OCI-LY7 (cell line): ENCODE results near the gene HJV. TPM values are rescaled to one million over a fixed set of nuclear protein-coding genes. Genes with fewer than 3 reads are reported as not detected.

Experiments
- BruUV-seq: library from RNA; stranded (reverse); fragments of 400-500 nt; replicated peaks from 2 replicates; lab custom pipeline; 2021; lab: Mats Ljungman, UMichigan
- CTCF ChIA-PET: fragments of 300-600 bp; sonication (Branson Sonifier 250); formaldehyde crosslinking; loops from one replicate; lab custom pipeline; 2022; ENCODE audit warnings: antibody characterized with exemption; ENCODE audit not compliant: unreplicated experiment; lab: Charles Lee
- POLR2A ChIA-PET: fragments of 300-600 bp; sonication (Branson Sonifier 250); formaldehyde crosslinking; loops from one replicate; lab custom pipeline; 2022; ENCODE audit warnings: antibody characterized with exemption; lab: Charles Lee
- DNase-seq: peaks from one replicate; pipeline ENCODE4 v3.0.0-alpha.2; 2015; ENCODE audit warnings: low spot score
- H2AFZ ChIP-seq: fragments of 200-600 bp; sonication (generic), shearing (Covaris generic); 2 replicates; pipeline ENCODE4 v1.6.1; 2014; ENCODE audit warnings: mild to moderate bottlenecking, antibody characterized with exemption, low read length, moderate library complexity
- H3K27ac ChIP-seq: fragments of 200-600 bp; sonication (generic); 2 replicates; pipeline ENCODE4 v1.5.1; 2014; ENCODE audit warnings: mixed run types, low read depth, mild to moderate bottlenecking, moderate library complexity, low read length, inconsistent platforms; ENCODE audit not compliant: poor library complexity, severe bottlenecking
- H3K36me3 ChIP-seq: fragments of 200-600 bp; sonication (generic); 2 replicates; pipeline ENCODE4 v1.6.1; 2014; ENCODE audit warnings: mild to moderate bottlenecking, antibody characterized with exemption, low read length, moderate library complexity, mixed read lengths; ENCODE audit not compliant: insufficient read depth
- H3K4me1 ChIP-seq: fragments of 200-600 bp; sonication (generic); 2 replicates; pipeline ENCODE4 v1.5.1; 2014; ENCODE audit warnings: mild to moderate bottlenecking, low read length; ENCODE audit not compliant: insufficient read depth, poor library complexity, severe bottlenecking
- H3K4me2 ChIP-seq: fragments of 200-600 bp; sonication (generic); 2 replicates; pipeline ENCODE4 v1.6.1; 2014; ENCODE audit warnings: mild to moderate bottlenecking, low read length
- H3K4me3 ChIP-seq: fragments of 200-600 bp; sonication (generic); 2 replicates; pipeline ENCODE4 v1.5.1; 2014; ENCODE audit warnings: mild to moderate bottlenecking, low read depth, low read length; ENCODE audit not compliant: poor library complexity, severe bottlenecking
- H3K79me2 ChIP-seq: fragments of 200-600 bp; sonication (generic); 2 replicates; pipeline ENCODE4 v1.6.1; 2016; ENCODE audit warnings: low read depth, mild to moderate bottlenecking, low read length, moderate library complexity, mixed read lengths; ENCODE audit not compliant: insufficient read depth
- H3K9me2 ChIP-seq: fragments of 200-600 bp; sonication (generic); 2 replicates; pipeline ENCODE4 v1.6.1; 2016; ENCODE audit warnings: mild to moderate bottlenecking, low read length, mixed read lengths; ENCODE audit not compliant: insufficient read depth
- H3K9me3 ChIP-seq: fragments of 200-600 bp; sonication (generic); 2 replicates; pipeline ENCODE4 v1.6.1; 2014; ENCODE audit warnings: mild to moderate bottlenecking, mixed run types, low read length, mixed read lengths
- H4K20me1 ChIP-seq: fragments of 200-600 bp; sonication (generic); 2 replicates; pipeline ENCODE4 v1.6.1; 2014; ENCODE audit warnings: mild to moderate bottlenecking, antibody characterized with exemption, low read length, moderate library complexity, mixed read lengths; ENCODE audit not compliant: insufficient read depth
- EZH2phosphoT487 ChIP-seq: fragments of 200-600 bp; sonication (generic); IDR thresholded peaks from 2 replicates; pipeline ENCODE4 v1.6.1; 2018; ENCODE audit warnings: low read depth, borderline replicate concordance, mild to moderate bottlenecking, mixed run types, antibody characterized with exemption, low read length, moderate library complexity, mixed read lengths
- intact Hi-C: fragments of 100-400 bp; cut with micrococcal nuclease; formaldehyde crosslinking; loops from one replicate; pipeline ENCODE4 v1.10.0; 2022; ENCODE audit not compliant: unreplicated experiment
- total RNA-seq, 2 experiments: library from RNA; depleted of rRNA in 1 of 2; stranded (reverse); fragments of >200 nt in 1 of 2; shearing (Covaris generic) in 1 of 2; gene quantifications; 2 replicates each; pipeline ENCODE4 v1.2.3, GENCODE V29; 2014 to 2022
- TF ChIP-seq, protein P1 (sequence below): fragments of 200-600 bp; sonication (generic); conservative IDR thresholded peaks from 2 replicates; pipeline ENCODE4 v1.5.1; 2014; ENCODE audit warnings: mild to moderate bottlenecking, antibody characterized with exemption, low read length, moderate library complexity, mixed read lengths

Gene HJV
- total RNA-seq, 2 experiments from 2014 or later: not detected

DNA sequence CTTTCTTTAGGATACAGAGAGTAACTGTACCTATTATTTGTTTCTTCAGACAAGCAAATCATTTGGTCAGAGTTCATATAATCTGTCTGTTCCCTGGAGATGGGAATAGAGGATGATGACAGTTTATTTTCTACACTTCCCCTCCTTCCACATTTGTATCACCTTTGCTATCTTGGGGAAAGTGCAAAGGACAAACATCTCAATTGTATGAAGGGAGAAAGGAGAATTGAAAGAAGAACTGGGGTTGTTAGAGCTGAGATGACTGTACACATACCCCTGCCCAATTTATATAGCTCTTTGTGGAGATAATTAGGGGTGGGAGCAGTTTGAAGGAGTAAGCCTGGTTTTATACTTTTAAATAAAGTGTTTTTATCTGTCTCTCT, 43.1 kb downstream of the HJV start:
- H3K4me2 ChIP-seq: peak overlapping the region; percentile 62
- H2AFZ ChIP-seq: peak overlapping the region; percentile 75; the same call in 1 of the 2 replicates
- no peaks in the 10 kb centered on the region for H3K36me3 ChIP-seq
- no peaks in the 10 kb centered on the region for H3K9me2 ChIP-seq
- H3K4me3 ChIP-seq: no peak overlapping the region
- no peak for DNase-seq
- intact Hi-C loops: loop anchor here (2.0 to 5.0 kb wide), 2 partner anchors 58 to 131 kb away; partner anchors contain the start of gene NUDT17
- POLR2A ChIA-PET: interaction anchor here (1.2 to 4.6 kb wide), 13 partner anchors 11 to 120 kb away, joined by 3 to 67 read pairs (median 10); partner anchors contain the start of genes ANKRD34A, PIAS3, POLR3GL and RBM8A
- CTCF ChIA-PET: interaction anchor here (1.4 to 4.1 kb wide), 6 partner anchors 9 to 34 kb away, joined by 4 to 20 read pairs (median 7); partner anchors contain the start of gene TXNIP
- H3K9me3 ChIP-seq: no peaks in the 10 kb centered on the region
- no peaks in the 10 kb centered on the region for H4K20me1 ChIP-seq
- peak overlapping the region; percentile 94 for H3K27ac ChIP-seq
- peaks cover 62% of the 10 kb centered on the region for H3K4me1 ChIP-seq
- H3K79me2 ChIP-seq: no peaks in the 10 kb centered on the region
- TSS peak; percentile 99 for BruUV-seq
- no peak for TF ChIP-seq EZH2phosphoT487
- TF ChIP-seq, protein P1, sequence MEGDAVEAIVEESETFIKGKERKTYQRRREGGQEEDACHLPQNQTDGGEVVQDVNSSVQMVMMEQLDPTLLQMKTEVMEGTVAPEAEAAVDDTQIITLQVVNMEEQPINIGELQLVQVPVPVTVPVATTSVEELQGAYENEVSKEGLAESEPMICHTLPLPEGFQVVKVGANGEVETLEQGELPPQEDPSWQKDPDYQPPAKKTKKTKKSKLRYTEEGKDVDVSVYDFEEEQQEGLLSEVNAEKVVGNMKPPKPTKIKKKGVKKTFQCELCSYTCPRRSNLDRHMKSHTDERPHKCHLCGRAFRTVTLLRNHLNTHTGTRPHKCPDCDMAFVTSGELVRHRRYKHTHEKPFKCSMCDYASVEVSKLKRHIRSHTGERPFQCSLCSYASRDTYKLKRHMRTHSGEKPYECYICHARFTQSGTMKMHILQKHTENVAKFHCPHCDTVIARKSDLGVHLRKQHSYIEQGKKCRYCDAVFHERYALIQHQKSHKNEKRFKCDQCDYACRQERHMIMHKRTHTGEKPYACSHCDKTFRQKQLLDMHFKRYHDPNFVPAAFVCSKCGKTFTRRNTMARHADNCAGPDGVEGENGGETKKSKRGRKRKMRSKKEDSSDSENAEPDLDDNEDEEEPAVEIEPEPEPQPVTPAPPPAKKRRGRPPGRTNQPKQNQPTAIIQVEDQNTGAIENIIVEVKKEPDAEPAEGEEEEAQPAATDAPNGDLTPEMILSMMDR: no peak

DNA sequence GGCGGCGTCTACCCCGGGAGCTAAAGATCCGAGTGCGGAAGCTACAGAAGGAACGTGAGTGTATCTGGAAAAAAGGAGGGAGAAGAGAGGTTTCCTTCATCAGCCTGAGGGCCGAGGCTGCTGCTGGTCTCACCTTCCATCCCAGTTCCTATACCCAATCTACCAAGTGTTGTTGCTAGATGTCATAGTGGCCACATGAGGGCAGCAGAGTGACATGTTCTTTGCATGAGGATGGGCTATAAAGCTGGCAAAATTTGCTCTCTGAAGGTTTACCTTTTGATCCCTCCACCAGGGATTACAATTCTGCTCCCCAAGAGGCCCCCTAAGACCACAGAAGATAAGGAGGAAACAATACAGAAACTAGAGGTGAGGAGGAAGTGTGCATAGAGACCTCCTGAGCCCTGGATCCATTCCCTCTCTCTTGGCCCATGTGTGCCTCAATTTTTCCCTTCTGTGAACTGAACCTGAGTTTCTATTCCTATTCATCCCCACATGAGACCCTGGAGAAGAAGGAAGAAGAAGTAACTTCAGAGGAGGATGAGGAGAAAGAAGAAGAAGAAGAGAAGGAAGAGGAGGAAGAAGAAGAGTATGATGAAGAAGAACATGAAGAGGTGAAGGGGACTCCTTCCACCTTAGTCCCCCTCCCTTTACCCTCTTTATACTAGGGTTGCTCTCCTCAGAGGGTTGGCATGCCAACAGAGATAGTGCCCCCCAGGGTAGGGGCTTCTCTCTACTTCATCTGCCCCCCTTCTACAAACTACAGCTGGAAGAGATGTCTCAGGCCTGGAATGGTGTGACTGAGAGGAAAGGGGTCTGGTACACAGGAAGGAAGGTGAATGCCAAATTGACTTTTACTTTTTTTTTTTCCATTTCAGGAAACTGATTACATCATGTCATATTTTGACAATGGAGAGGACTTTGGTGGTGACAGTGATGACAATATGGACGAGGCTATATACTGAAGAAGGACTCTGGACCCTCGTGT, 43.8 kb downstream of the HJV start:
- no peaks in the 10 kb centered on the region for H3K79me2 ChIP-seq
- peak overlapping the region; percentile 75; the same call in 1 of the 2 replicates for H2AFZ ChIP-seq
- H3K36me3 ChIP-seq: no peaks in the 10 kb centered on the region
- peak overlapping the region; percentile 62 for H3K4me2 ChIP-seq
- H4K20me1 ChIP-seq: no peaks in the 10 kb centered on the region
- no TSS peak for BruUV-seq
- H3K9me2 ChIP-seq: no peaks in the 10 kb centered on the region
- intact Hi-C loops: loop anchor here (1.0 to 5.0 kb wide), 4 partner anchors 30 to 130 kb away; partner anchors contain the start of gene NUDT17
- TF ChIP-seq, protein P1: peak; percentile 93
- no peak for TF ChIP-seq EZH2phosphoT487
- CTCF ChIA-PET: interaction anchor here (1.1 to 4.1 kb wide), 6 partner anchors 19 to 34 kb away, joined by 3 to 20 read pairs (median 4); partner anchors contain the start of gene TXNIP
- peak; percentile 90 for DNase-seq
- no peak overlapping the region for H3K4me3 ChIP-seq
- POLR2A ChIA-PET: interaction anchor here (0.6 to 4.6 kb wide), 13 partner anchors 12 to 119 kb away, joined by 3 to 67 read pairs (median 6); partner anchors contain the start of genes ANKRD34A, PIAS3, POLR3GL and RBM8A
- peak overlapping the region; percentile 94 for H3K27ac ChIP-seq
- peaks cover 55% of the 10 kb centered on the region for H3K4me1 ChIP-seq
- H3K9me3 ChIP-seq: no peaks in the 10 kb centered on the region
